Measurements from ENCODE around the gene PIK3CG.

GRCh38 chr7:106871793-106872571, 6.9 kb downstream of the PIK3CG start:
- no peak for TF ChIP-seq ARNTL (CRISPR knock-in tag; IDR thresholded peaks at IDR 0.05; ENCODE audit: borderline replicate concordance, low read depth)
- no peak for TF ChIP-seq OSR1 (CRISPR knock-in tag; IDR thresholded peaks at IDR 0.05)
